H1 (cell line): ENCODE data around the gene POLDIP2. TPM values are rescaled to one million over a fixed set of nuclear protein-coding genes. Genes with fewer than 3 reads are reported as not detected.

Source experiments
- EGR1 ChIP-seq: IDR thresholded peaks from 2 replicates; pipeline ENCODE4 v1.6.1; 2011; ENCODE audit warnings: low read depth, low read length, borderline replicate concordance
- HDAC2 ChIP-seq, 2 experiments: fragments of 300-600 bp in 1 of 2; sonication (generic) in 1 of 2; IDR thresholded peaks; 2 replicates each; pipeline ENCODE4 v1.6.1; 2011 to 2012; ENCODE audit warnings: low read depth in 2 of 2, low read length in 2 of 2, mild to moderate bottlenecking in 2 of 2, moderate library complexity in 2 of 2, borderline replicate concordance in 1 of 2, inconsistent platforms in 1 of 2
- polyA plus RNA-seq, 7 experiments: library from polyadenylated mRNA; depleted of rRNA in 3 of 7; stranded (reverse) in 5 of 7; unstranded in 2 of 7; fragments of >200 nt in 5 of 7; fragments of 200-250 nt in 2 of 7; gene quantifications; 1 replicate in 5 of 7; 2 replicates in 1 of 7; 4 replicates in 1 of 7; pipeline versions ENCODE4 v1.2.1 to v1.2.3, GENCODE V29; 2011 to 2013; ENCODE audit warnings: missing spikeins in 2 of 7, mixed read lengths in 2 of 7
- total RNA-seq: library from RNA; stranded (reverse); fragmentation: NEBNext Ultra II Directional; extraction: Animal tissue kit (Norgen Biotek cat#: 25700); gene quantifications from 2 replicates; pipeline ENCODE4 v1.2.1, GENCODE V29; 2021

POLDIP2 gene
- total and polyA plus RNA-seq, 2 of the 8 experiments (the other 6 are each of a cell fraction or from before 2014, with no cell fraction given) = 74.0 to 76.1 TPM

DNA sequence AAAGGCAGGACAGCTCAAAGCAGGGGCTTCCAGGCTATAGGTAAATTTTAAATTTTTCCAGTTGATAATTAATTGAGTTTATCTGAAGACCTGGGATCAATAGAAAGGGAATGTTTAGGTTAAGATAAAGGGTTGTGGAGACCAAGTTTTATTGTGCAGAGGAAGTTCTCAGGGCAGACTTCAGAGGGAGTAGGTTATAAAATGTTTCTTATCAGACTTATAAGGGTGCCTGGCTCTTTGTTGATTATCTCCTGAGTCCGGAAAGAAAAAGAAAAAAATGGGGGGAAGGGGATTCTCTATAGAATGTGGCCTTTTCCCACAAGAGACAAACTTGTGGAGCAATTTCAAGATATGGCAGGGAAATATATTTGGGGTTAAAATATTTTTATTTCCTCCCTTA lies 32.8 kb upstream of the POLDIP2 start (continued):
- TF ChIP-seq HDAC2 (IDR thresholded peaks at IDR 0.05; ENCODE audit: borderline replicate concordance in 1 of 2, low read depth in 2 of 2, low read length in 2 of 2) (no peak), EGR1 (no peak)
- TF ChIP-seq, all 59 proteins: peak for 0
